ENCODE results near the gene OR6B2.

OR6B2 gene

GRCh38 chr2:240068193-240068592 lies 38.0 kb upstream of the OR6B2 start:
- TF ChIP-seq, protein P1, sequence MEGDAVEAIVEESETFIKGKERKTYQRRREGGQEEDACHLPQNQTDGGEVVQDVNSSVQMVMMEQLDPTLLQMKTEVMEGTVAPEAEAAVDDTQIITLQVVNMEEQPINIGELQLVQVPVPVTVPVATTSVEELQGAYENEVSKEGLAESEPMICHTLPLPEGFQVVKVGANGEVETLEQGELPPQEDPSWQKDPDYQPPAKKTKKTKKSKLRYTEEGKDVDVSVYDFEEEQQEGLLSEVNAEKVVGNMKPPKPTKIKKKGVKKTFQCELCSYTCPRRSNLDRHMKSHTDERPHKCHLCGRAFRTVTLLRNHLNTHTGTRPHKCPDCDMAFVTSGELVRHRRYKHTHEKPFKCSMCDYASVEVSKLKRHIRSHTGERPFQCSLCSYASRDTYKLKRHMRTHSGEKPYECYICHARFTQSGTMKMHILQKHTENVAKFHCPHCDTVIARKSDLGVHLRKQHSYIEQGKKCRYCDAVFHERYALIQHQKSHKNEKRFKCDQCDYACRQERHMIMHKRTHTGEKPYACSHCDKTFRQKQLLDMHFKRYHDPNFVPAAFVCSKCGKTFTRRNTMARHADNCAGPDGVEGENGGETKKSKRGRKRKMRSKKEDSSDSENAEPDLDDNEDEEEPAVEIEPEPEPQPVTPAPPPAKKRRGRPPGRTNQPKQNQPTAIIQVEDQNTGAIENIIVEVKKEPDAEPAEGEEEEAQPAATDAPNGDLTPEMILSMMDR (conservative IDR thresholded peaks at IDR 0.05; ENCODE audit: control insufficient read depth, insufficient read depth, low read depth, low read length): no peak
- no peak for DNase-seq (ENCODE audit: low read depth)
- no peak overlapping the region for H3K4me3 ChIP-seq (ENCODE audit: control insufficient read depth, low read depth, low read length)

DNA sequence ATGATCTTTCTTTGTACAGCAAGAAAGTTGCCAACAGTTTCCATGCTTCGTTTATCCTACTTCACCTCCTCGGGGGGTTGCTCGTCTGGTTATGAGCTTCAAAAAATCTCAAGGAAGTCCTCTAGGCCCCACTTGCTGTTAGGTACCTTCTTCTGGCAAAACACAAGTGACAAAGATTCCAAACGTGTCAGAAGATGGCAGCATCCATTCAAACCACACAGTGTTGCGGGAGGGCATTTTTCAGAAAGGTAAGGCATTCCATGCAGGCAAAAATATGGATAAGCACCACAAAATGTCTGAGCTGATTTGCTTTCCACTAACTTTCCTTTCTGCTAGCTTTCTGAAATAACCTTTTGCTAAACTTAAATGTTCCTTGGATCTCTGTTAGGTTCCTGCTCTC lies 36.3 kb upstream of the OR6B2 start:
- H3K4me3 ChIP-seq (ENCODE audit: control insufficient read depth, low read depth, low read length): no peak overlapping the region
- no peak for DNase-seq (ENCODE audit: low read depth)
- TF ChIP-seq, protein P1 (conservative IDR thresholded peaks at IDR 0.05; ENCODE audit: control insufficient read depth, insufficient read depth, low read depth, low read length): no peak

- DNase-seq (ENCODE audit: low read depth): no peak
- TF ChIP-seq, protein P1 (conservative IDR thresholded peaks at IDR 0.05; ENCODE audit: control insufficient read depth, insufficient read depth, low read depth, low read length): no peak
- no peak overlapping the region for H3K4me3 ChIP-seq (ENCODE audit: control insufficient read depth, low read depth, low read length)
Observed at GRCh38 chr2:240064898-240065297, 34.7 kb upstream of the OR6B2 start.

DNA sequence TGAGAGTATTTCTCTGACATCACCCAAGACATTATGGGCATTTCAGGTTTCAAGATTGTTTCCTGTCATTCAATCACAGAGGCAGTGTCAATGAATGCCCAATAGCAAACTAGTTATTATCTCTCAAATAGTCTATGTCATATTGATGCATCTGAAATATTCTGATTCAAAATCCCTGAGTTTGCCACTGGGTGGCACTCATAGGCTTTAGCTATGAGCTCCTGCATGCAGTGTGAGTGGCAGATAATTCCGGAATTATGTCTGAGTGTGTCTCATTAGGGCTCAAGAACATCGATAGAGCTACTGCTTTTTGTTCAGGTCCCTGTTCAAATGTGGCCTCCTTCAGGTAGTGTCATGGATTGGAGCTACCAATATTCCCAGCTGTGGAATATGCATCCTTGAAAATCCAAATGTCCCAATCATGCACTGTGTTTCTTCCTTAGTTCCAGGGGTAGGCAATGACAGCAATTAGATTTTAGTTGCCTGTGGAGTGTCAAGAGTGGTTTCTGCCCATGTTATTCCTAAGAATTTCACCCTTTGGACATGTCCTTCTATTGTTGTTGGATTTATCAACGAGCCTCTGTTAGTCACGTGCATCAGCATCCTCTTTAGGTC lies 30.9 kb upstream of the OR6B2 start:
- TF ChIP-seq, protein P1 (conservative IDR thresholded peaks at IDR 0.05; ENCODE audit: control insufficient read depth, insufficient read depth, low read depth, low read length): peak; percentile 68
- H3K4me3 ChIP-seq (ENCODE audit: control insufficient read depth, low read depth, low read length): no peak overlapping the region
- DNase-seq (ENCODE audit: low read depth): peak; percentile 62

DNA sequence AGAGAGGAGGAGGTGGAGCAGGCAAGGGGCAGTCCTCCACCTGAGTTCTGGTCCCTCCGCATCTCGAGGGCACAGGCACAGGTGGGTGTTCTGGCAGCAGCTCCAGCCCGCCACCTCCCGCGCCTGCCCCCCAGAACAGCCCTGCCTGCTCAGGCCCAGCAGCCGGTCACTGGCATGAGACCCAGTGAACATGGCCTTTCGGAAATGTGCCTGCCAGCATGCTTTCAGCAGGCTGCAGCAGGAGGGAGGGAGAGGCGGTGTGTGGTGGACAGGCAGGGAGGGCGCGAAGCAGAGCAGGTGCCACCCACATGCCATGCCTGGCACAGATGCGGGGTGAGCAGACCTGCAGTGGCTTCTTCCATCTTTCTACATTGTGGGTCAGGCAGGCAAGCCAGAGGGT lies 26.4 kb upstream of the OR6B2 start:
- no peak for DNase-seq (ENCODE audit: low read depth)
- TF ChIP-seq, protein P1 (conservative IDR thresholded peaks at IDR 0.05; ENCODE audit: control insufficient read depth, insufficient read depth, low read depth, low read length): no peak
- H3K4me3 ChIP-seq (ENCODE audit: control insufficient read depth, low read depth, low read length): no peak overlapping the region

DNA sequence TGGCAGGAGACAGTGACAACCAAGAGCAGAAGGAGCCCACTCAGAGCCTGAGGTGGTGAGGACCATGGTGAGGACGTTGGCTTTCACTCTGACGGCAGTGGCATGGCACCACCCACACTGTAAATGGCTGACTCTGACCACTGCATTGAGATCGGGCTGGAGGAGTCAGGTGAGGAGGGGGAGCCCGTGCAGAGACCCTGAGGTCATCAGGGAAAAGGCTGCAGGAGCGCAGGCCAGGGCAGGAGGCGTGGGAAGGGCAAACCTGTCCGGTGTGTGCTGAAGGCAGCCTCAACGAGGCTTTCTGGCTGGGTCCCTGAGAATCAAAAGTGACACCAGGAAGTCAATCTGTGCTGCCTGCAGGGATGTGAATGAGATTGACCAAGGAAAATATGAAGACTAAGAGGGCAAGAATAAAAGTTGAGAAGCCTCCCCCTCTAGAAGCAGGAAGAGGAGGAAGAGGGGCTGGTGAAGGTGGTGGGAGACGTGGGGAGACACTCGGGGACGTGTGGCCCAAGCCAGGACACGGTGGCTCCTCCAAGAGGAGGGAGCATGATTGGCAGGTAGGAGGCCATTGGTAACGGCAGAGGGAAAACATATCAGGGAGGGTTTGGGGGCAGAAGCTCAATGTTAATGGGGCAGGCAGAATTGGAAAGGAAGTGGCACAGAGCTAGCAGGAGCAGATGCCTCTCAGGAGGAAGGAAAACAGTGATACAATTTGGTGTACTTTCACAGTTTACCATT lies 25.1 kb upstream of the OR6B2 start:
- no peak for DNase-seq (ENCODE audit: low read depth)
- H3K4me3 ChIP-seq (ENCODE audit: control insufficient read depth, low read depth, low read length): no peak overlapping the region
- TF ChIP-seq, protein P1 (conservative IDR thresholded peaks at IDR 0.05; ENCODE audit: control insufficient read depth, insufficient read depth, low read depth, low read length): no peak
